B cell (primary cell): ENCODE measurements around the gene GLTP. TPM values are rescaled to one million over a fixed set of nuclear protein-coding genes. Genes with fewer than 3 reads are reported as not detected.

Experiments
- ATAC-seq: fragments of 200-7000 bp; cut with Tn5 transposase; one replicate; pipeline ENCODE4 v1.10.0; 2021; ENCODE audit warnings: low read depth, mild to moderate bottlenecking, moderate number of reproducible peaks, moderate library complexity
- CTCF ChIA-PET: fragments of 350-600 bp; sonication (Branson Sonifier 250); formaldehyde crosslinking; loops from one replicate; lab custom pipeline; 2021; ENCODE audit warnings: antibody characterized with exemption, inconsistent platforms; lab: Charles Lee
- POLR2A ChIA-PET: fragments of 350-600 bp; sonication (Branson Sonifier 250); formaldehyde crosslinking; loops from one replicate; lab custom pipeline; 2021; ENCODE audit warnings: antibody characterized with exemption; lab: Charles Lee
- DNase-seq: peaks from one replicate; pipeline ENCODE4 v3.0.0; 2013
- H2AFZ ChIP-seq: 2 replicates; pipeline ENCODE4 v1.6.1; 2012; ENCODE audit warnings: mild to moderate bottlenecking, low read depth, low read length; ENCODE audit not compliant: insufficient read depth, poor library complexity, severe bottlenecking
- H3K27ac ChIP-seq, 2 donors: 1 replicate in 1 of 2; 2 replicates in 1 of 2; pipeline ENCODE4 v1.5.1; 2012 to 2013; ENCODE audit warnings: low read length in 2 of 2, mild to moderate bottlenecking in 2 of 2, moderate library complexity in 1 of 2
- H3K27me3 ChIP-seq, 4 experiments: fragments of 200-600 bp in 1 of 4; sonication (generic) in 1 of 4; replicated peaks in 1 of 4; 1 replicate in 2 of 4; 2 replicates in 2 of 4; pipeline versions ENCODE4 v1.6.1 to v1.7.0; 2013 to 2016; ENCODE audit warnings: low read length in 3 of 4, mild to moderate bottlenecking in 2 of 4, mixed read lengths in 1 of 4, moderate library complexity in 1 of 4; ENCODE audit not compliant: insufficient read depth in 4 of 4, control insufficient read depth in 3 of 4; ENCODE audit errors: control extremely low read depth in 1 of 4
- H3K36me3 ChIP-seq, 2 experiments: replicated peaks in 1 of 2; 1 replicate in 1 of 2; 2 replicates in 1 of 2; pipeline versions ENCODE4 v1.6.1 to v1.7.1; 2013; ENCODE audit warnings: low read length in 1 of 2; ENCODE audit not compliant: insufficient read depth in 2 of 2, control insufficient read depth in 1 of 2; ENCODE audit errors: control extremely low read depth in 1 of 2, extremely low read depth in 1 of 2
- H3K4me1 ChIP-seq, 2 donors: fragments of 200-600 bp in 1 of 2; sonication (generic) in 1 of 2; 1 replicate in 1 of 2; 2 replicates in 1 of 2; pipeline versions ENCODE4 v1.5.1 to v1.6.1; 2013 to 2017; ENCODE audit warnings: low read length in 2 of 2; ENCODE audit not compliant: control insufficient read depth in 2 of 2, insufficient read depth in 2 of 2
- H3K4me2 ChIP-seq: replicated peaks from 2 replicates; pipeline ENCODE3; 2012; ENCODE audit warnings: mild to moderate bottlenecking, low read depth, low read length; ENCODE audit not compliant: poor library complexity, severe bottlenecking
- H3K4me3 ChIP-seq, 5 experiments: fragments of 200-600 bp in 1 of 5; sonication (generic) in 1 of 5; 1 replicate in 3 of 5; 2 replicates in 2 of 5; pipeline versions ENCODE4 v1.5.1 to v1.7.0; 2011 to 2016; ENCODE audit warnings: low read length in 4 of 5, mild to moderate bottlenecking in 4 of 5, low read depth in 2 of 5, control low read depth in 1 of 5, moderate library complexity in 1 of 5; ENCODE audit not compliant: insufficient read depth in 1 of 5; ENCODE audit errors: control extremely low read depth in 1 of 5, extremely low read depth in 1 of 5
- H3K79me2 ChIP-seq: fragments of 200-600 bp; sonication (generic); one replicate; pipeline ENCODE4 v1.6.0; 2016; ENCODE audit warnings: low read length; ENCODE audit not compliant: control insufficient read depth, insufficient read depth
- H3K9ac ChIP-seq: fragments of 200-600 bp; sonication (generic); 2 replicates; pipeline ENCODE4 v1.6.1; 2017; ENCODE audit warnings: mild to moderate bottlenecking, low read length, moderate library complexity
- H3K9me3 ChIP-seq, 3 donors: one replicate each; pipeline versions ENCODE4 v1.6.1 to v1.7.1; 2013; ENCODE audit warnings: low read length in 2 of 3; ENCODE audit not compliant: control insufficient read depth in 2 of 3, insufficient read depth in 1 of 3; ENCODE audit errors: control extremely low read depth in 1 of 3
- H4K20me1 ChIP-seq: 2 replicates; pipeline ENCODE4 v1.6.0; 2012; ENCODE audit warnings: mild to moderate bottlenecking, low read length; ENCODE audit not compliant: insufficient read depth, control insufficient read depth, poor library complexity, severe bottlenecking
- H3K27ac Mint-ChIP-seq: one replicate; pipeline ENCODE4 v1.8.0; 2021; ENCODE audit warnings: mixed read lengths
- H3K27me3 Mint-ChIP-seq: one replicate; pipeline ENCODE4 v1.8.0; 2021; ENCODE audit warnings: mixed read lengths
- H3K4me1 Mint-ChIP-seq: one replicate; pipeline ENCODE4 v1.8.0; 2021; ENCODE audit warnings: mixed read lengths
- H3K4me3 Mint-ChIP-seq: one replicate; pipeline ENCODE4 v1.8.0; 2021; ENCODE audit warnings: mixed read lengths
- H3K9me3 Mint-ChIP-seq: one replicate; pipeline ENCODE4 v1.8.0; 2022; ENCODE audit warnings: mixed read lengths; ENCODE audit not compliant: insufficient read depth
- CTCF ChIP-seq: fragments of 200-600 bp; IDR thresholded peaks from one replicate; pipeline ENCODE4 v1.8.0; 2022; ENCODE audit warnings: antibody characterized with exemption, mild to moderate bottlenecking
- EZH2 ChIP-seq: IDR thresholded peaks from 2 replicates; pipeline ENCODE4 v1.6.1; 2012; ENCODE audit warnings: borderline replicate concordance, low read depth, mild to moderate bottlenecking, moderate library complexity, low read length; ENCODE audit not compliant: insufficient read depth, poor library complexity, severe bottlenecking
- WGBS: methylation state at CpG from one replicate; pipeline ENCODE4 v1.1.5; 2013; ENCODE audit warnings: missing lambda C conversion rate; ENCODE audit not compliant: insufficient coverage; 5-methylcytosine and 5-hydroxymethylcytosine counted together
- intact Hi-C: fragments of 100-400 bp; cut with micrococcal nuclease; formaldehyde crosslinking; loops from one replicate; pipeline ENCODE4 v1.10.0; 2022
- polyA plus RNA-seq: library from polyadenylated mRNA; depleted of rRNA; stranded (reverse); fragments of >200 nt; gene quantifications from 2 replicates; pipeline ENCODE4 v1.2.3, GENCODE V29; 2012
- total RNA-seq, 2 donors: library from RNA; stranded (reverse); fragments of 120-200 nt in 1 of 2; gene quantifications; 1 replicate in 1 of 2; 2 replicates in 1 of 2; pipeline versions ENCODE4 v1.2.3 to v1.2.4, GENCODE V29; 2013 to 2022

The GLTP gene
- total and polyA plus RNA-seq, 2 donors (not counting 1 experiment from before 2014, with no cell fraction given) = 18.7 to 24.9 TPM

- H2AFZ ChIP-seq = no peak overlapping the region
- H3K79me2 ChIP-seq = peaks cover 85% of the 10 kb centered on the region
- intact Hi-C loops = no loop called here
- H3K36me3 ChIP-seq = peaks cover 5 to 16% of the 10 kb centered on the region in 2 experiments
- no peak for DNase-seq
- ChIA-PET CTCF (interaction anchor here (1.0 to 1.5 kb wide), 2 partner anchors 18 to 26 kb away, joined by 4 to 8 read pairs; no protein-coding TSS in a partner anchor), POLR2A (no interaction called here)
- ATAC-seq = no peak
- peaks cover 16 to 18% of the 10 kb centered on the region in 2 donors for H3K4me1 ChIP-seq
- no peak overlapping the region for H3K27ac ChIP-seq
- TF ChIP-seq EZH2 = no peak
- no peak for TF ChIP-seq CTCF
- no peaks in the 10 kb centered on the region for H3K9me3 ChIP-seq
- Mint-ChIP-seq H3K27ac (no peak overlapping the region), H3K4me1 (peaks cover 29% of the 10 kb centered on the region), H3K9me3 (no peaks in the 10 kb centered on the region), H3K4me3 (no peak overlapping the region), H3K27me3 (no peaks in the 10 kb centered on the region)
- WGBS = no CpG with 5 or more reads among the region's 7 CpGs
- no peak overlapping the region for H3K4me3 ChIP-seq
- no peak overlapping the region for H3K9ac ChIP-seq
- H4K20me1 ChIP-seq = peaks cover 13% of the 10 kb centered on the region
- no peak overlapping the region for H3K4me2 ChIP-seq
- no peaks in the 10 kb centered on the region for H3K27me3 ChIP-seq
Observed at GRCh38 chr12:109871668-109872314, 8.6 kb downstream of the GLTP start.

- no peaks in the 10 kb centered on the region for H3K27me3 ChIP-seq
- Mint-ChIP-seq H3K4me3 (no peak overlapping the region), H3K27me3 (no peaks in the 10 kb centered on the region), H3K27ac (no peak overlapping the region), H3K9me3 (no peaks in the 10 kb centered on the region), H3K4me1 (peaks cover 19% of the 10 kb centered on the region)
- H3K4me1 ChIP-seq = peaks cover 7 to 8% of the 10 kb centered on the region in 2 donors
- peaks cover 5 to 16% of the 10 kb centered on the region in 2 experiments for H3K36me3 ChIP-seq
- no peak overlapping the region for H3K9ac ChIP-seq
- no peaks in the 10 kb centered on the region for H3K9me3 ChIP-seq
- peaks cover 8% of the 10 kb centered on the region for H4K20me1 ChIP-seq
- H3K79me2 ChIP-seq = peaks cover 84% of the 10 kb centered on the region
- H3K4me3 ChIP-seq = no peak overlapping the region
- intact Hi-C loops = no loop called here
- POLR2A ChIA-PET = no interaction called here
- no peak overlapping the region for H2AFZ ChIP-seq
- DNase-seq (no peak), ATAC-seq (no peak)
- 50% methylated on average over 2 of the region's 2 CpGs for WGBS
- no peak overlapping the region for H3K4me2 ChIP-seq
- TF ChIP-seq EZH2 (no peak), CTCF (no peak)
- CTCF ChIA-PET = no interaction called here
- no peak overlapping the region for H3K27ac ChIP-seq
Observed at GRCh38 chr12:109870648-109871047, 9.7 kb downstream of the GLTP start.
